Endometrial microvascular endothelial cells (primary cell): Measurements from ENCODE around the gene GAK. TPM values are rescaled to one million over a fixed set of nuclear protein-coding genes. Genes with fewer than 3 reads are reported as not detected.

Source experiments
- in situ Hi-C: cut with HindIII; loops from 2 replicates; pipeline ENCODE4 v1.10.0; 2017; ENCODE audit warnings: low sequenced_read_pairs, low pct_unique_long_range_greater_than_20kb; ENCODE audit errors: inconsistent ontology term
- total RNA-seq: library from RNA; depleted of rRNA; stranded (reverse); fragments of >200 nt; gene quantifications from one replicate; pipeline ENCODE4 v1.2.3, GENCODE V29; 2015; ENCODE audit errors: inconsistent ontology term

GAK gene
- total RNA-seq, 1 donor from 2014 or later = 79.9 TPM

- in situ Hi-C loops = no loop called here
Observed at GRCh38 chr4:912548-913279, 19.4 kb downstream of the GAK start.

- in situ Hi-C loops = no loop called here
Observed at GRCh38 chr4:911871-912490, 20.1 kb downstream of the GAK start.

GRCh38 chr4:911221-911751, 20.8 kb downstream of the GAK start:
- in situ Hi-C loops = no loop called here

- in situ Hi-C loops = no loop called here
Observed at GRCh38 chr4:910366-911091, 21.6 kb downstream of the GAK start.

- in situ Hi-C loops = no loop called here
Observed at GRCh38 chr4:909821-910220, 22.3 kb downstream of the GAK start.

GRCh38 chr4:909131-909571, 23.0 kb downstream of the GAK start:
- in situ Hi-C loops = no loop called here

GRCh38 chr4:907691-908425, 24.3 kb downstream of the GAK start:
- in situ Hi-C loops = no loop called here

- in situ Hi-C loops = no loop called here
Observed at GRCh38 chr4:907103-907400, 25.1 kb downstream of the GAK start.

- in situ Hi-C loops = no loop called here
Observed at GRCh38 chr4:906339-907102, 25.6 kb downstream of the GAK start.

GRCh38 chr4:905485-906338, 26.4 kb downstream of the GAK start:
- in situ Hi-C loops = no loop called here

GRCh38 chr4:903066-904046, 28.8 kb downstream of the GAK start:
- in situ Hi-C loops = no loop called here

GRCh38 chr4:901192-901910, 30.8 kb downstream of the GAK start:
- in situ Hi-C loops = no loop called here

GRCh38 chr4:900721-901120, 31.4 kb downstream of the GAK start:
- in situ Hi-C loops = no loop called here

GRCh38 chr4:900073-900472, 32.0 kb downstream of the GAK start:
- in situ Hi-C loops = no loop called here

- in situ Hi-C loops = no loop called here
Observed at GRCh38 chr4:899556-899906, 32.6 kb downstream of the GAK start.

GRCh38 chr4:898869-899555, 33.1 kb downstream of the GAK start:
- in situ Hi-C loops = no loop called here
